Muscle of leg (tissue), 11 donors: ENCODE measurements around the gene DNAI2. TPM values are rescaled to one million over a fixed set of nuclear protein-coding genes. Genes with fewer than 3 reads are reported as not detected.
A peak's percentile ranks its signal among the peaks of the same experiment; 100 is the strongest.

ENCODE experiments used
- DNase-seq: peaks from one replicate; pipeline ENCODE4 v3.0.0; 2013
- H3K27ac ChIP-seq: one replicate; pipeline ENCODE4 v1.5.1; 2013; ENCODE audit warnings: mild to moderate bottlenecking, low read length, control low read depth
- H3K27me3 ChIP-seq: one replicate; pipeline ENCODE4 v1.6.1; 2013; ENCODE audit warnings: low read length; ENCODE audit not compliant: control insufficient read depth, insufficient read depth
- H3K36me3 ChIP-seq: one replicate; pipeline ENCODE4 v1.6.1; 2013; ENCODE audit warnings: low read length; ENCODE audit not compliant: control insufficient read depth, insufficient read depth
- H3K4me1 ChIP-seq: one replicate; pipeline ENCODE4 v1.6.1; 2013; ENCODE audit warnings: low read length; ENCODE audit not compliant: control insufficient read depth, insufficient read depth
- H3K4me3 ChIP-seq: one replicate; pipeline ENCODE4 v1.5.1; 2013; ENCODE audit warnings: low read length, control low read depth
- H3K9me3 ChIP-seq: replicated peaks from 2 replicates; pipeline ENCODE4 v1.6.1; 2013; ENCODE audit warnings: low read depth, low read length; ENCODE audit not compliant: control insufficient read depth
- WGBS: methylation state at CpG from one replicate; pipeline ENCODE4 v1.1.5; 2013; ENCODE audit warnings: missing lambda C conversion rate; ENCODE audit not compliant: insufficient coverage; 5-methylcytosine and 5-hydroxymethylcytosine counted together
- polyA plus RNA-seq, 8 donors: library from polyadenylated mRNA; unstranded; fragments of 120-200 nt; gene quantifications; one replicate each; pipeline versions ENCODE4 v1.2.1 to v1.2.3, GENCODE V29; 2013; ENCODE audit warnings: inconsistent platforms in 1 of 8, low replicate concordance in 1 of 8; ENCODE audit not compliant: insufficient read length in 8 of 8, insufficient read depth in 1 of 8
- total RNA-seq: library from RNA; stranded (reverse); fragments of 120-200 nt; gene quantifications from one replicate; pipeline ENCODE4 v1.2.4, GENCODE V29; 2013

DNAI2 gene
- total and polyA plus RNA-seq, 9 donors, result 0.09 to 0.38 (median 0.17) TPM; not detected in 3

DNA sequence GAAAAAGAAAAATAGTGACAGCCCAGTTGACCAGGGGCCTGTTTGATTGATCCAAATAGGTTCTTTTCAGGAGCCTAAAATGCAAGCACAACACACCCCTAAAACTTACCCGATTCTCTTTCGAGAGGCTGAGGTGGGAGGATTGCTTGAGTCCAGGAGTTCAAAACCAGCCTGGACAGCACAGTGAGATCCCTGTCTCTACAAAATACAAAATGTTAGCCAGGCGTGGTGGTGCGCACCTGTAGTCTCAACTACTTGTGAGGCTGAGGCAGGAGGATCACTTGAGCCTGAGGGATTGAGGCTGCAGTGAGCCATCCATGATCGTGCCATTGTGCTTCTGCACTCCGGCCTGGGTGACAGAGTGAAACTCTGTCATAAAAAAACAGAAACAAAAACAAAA lies 50.5 kb downstream of the DNAI2 start:
- H3K9me3 ChIP-seq, result no peaks in the 10 kb centered on the region
- H3K36me3 ChIP-seq, result no peaks in the 10 kb centered on the region
- no peak overlapping the region for H3K27ac ChIP-seq
- DNase-seq, result no peak
- no peak overlapping the region for H3K4me3 ChIP-seq
- H3K27me3 ChIP-seq, result peaks cover 23% of the 10 kb centered on the region
- whole genome bisulfite sequencing, result 92% methylated on average over 2 of the region's 6 CpGs
- peaks cover 21% of the 10 kb centered on the region for H3K4me1 ChIP-seq

DNA sequence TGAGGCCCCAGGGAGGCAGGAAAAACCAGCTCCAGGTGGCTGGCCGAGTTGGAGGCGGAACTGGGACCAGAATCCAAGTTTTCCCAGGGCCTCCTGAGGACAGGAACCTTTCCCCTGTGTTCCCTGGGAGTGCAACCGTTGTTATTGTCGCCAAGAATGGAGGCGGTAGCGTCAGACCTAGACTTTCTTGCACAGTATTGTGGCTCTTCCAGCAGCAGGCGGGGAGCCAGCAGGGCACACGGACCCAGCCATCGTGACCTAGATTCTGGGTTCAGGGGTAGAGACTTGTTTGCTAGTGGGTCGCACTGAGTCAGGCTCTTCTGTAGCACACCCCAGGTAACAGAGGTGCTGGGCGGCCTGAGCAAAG lies 51.3 kb downstream of the DNAI2 start:
- Histone ChIP-seq H3K9me3 (no peaks in the 10 kb centered on the region), H3K4me1 (peaks cover 21% of the 10 kb centered on the region), H3K4me3 (no peak overlapping the region), H3K27me3 (peaks cover 23% of the 10 kb centered on the region), H3K36me3 (no peaks in the 10 kb centered on the region), H3K27ac (no peak overlapping the region)
- peak; percentile 19 for DNase-seq
- WGBS, result 16% methylated on average over 11 of the region's 11 CpGs

DNA sequence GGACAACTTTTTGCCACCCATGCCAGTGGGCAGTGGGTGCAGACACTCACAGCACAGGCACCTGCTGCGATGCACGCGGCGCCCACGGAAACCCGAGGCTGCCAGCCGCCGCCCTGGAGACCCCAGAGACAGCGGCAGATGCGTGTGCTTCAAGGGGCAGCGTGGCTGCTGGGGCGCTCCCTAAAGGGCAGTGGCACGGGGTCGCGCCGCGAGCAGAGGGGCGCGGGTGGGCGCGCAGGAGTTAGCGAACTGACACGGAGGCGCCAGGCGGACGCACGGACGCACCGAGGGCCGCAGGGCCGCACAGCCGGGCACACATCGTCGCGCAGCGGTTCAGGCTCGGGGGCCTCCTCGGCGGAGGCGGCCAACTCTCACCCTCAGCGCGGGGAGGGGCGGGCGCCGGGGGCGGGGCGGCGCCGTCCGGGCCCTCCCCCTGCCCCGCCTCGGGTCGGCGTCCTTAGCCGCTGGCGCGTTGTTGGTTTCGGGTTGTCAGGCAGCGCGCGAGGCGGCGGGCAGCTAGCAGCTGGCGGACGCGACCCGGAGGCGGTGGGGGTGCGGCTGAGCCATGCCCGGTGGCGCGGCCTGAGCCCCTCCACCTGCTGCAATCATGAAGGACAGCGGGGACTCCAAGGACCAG lies 51.8 kb downstream of the DNAI2 start, which contains the start of gene KIF19:
TSS of gene KIF19 (plus strand) at position 484 of the 637 bp plus-strand sequence. CDS start at position 608, 124 bp downstream.
- peaks cover 22% of the 10 kb centered on the region for H3K27me3 ChIP-seq
- DNase-seq, result peak; percentile 63
- WGBS, result 2% methylated on average over 71 of the region's 73 CpGs
- H3K36me3 ChIP-seq, result no peaks in the 10 kb centered on the region
- H3K27ac ChIP-seq, result no peak within 1 kb of the TSS
- peak within 1 kb of the TSS; percentile 33 for H3K4me3 ChIP-seq
- no peaks in the 10 kb centered on the region for H3K9me3 ChIP-seq
- H3K4me1 ChIP-seq, result peaks cover 21% of the 10 kb centered on the region

DNA sequence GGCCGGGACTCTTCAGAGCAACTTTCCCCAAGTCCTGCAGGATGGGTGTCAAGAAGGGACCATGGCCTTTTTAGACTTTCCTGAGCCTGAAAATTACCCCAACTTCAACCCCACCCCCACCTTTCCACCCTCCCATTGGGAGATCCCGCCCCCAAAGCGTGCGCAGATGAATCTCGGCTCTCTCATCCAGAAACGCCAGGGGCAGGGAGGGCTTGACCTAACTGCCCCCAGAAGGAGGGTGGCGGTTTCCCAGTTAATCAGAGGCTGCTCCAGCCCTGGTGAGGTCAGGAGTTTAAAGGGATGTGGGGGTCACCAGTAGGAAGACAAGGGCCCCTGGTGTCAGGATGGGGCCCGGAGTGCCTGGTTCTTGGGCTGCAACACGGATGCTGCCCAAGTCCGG lies 52.5 kb downstream of the DNAI2 start:
- no peak for DNase-seq
- H3K27ac ChIP-seq, result no peak overlapping the region
- H3K27me3 ChIP-seq, result peaks cover 22% of the 10 kb centered on the region

DNA sequence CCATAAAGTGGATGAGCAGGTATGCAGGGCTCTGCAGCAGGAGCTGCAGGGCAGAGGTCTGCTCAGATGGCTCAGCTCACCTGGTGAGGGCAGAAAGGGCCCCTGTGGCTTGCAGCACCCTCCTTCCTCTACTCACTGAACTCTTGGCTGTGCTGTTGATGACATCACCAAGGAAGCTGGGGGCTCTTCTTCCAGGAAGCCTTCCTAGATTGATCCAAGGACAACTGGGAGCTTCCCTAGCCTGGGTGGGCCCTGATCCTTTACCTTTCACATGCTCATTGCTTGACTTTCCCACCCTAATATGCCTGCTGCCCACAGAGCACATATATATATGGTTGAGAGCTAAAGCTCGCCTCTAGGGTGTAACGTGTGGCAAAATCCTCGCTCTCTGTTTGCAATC lies 54.5 kb downstream of the DNAI2 start:
- Histone ChIP-seq H3K4me3 (no peak overlapping the region), H3K27ac (no peak overlapping the region)
- 92% methylated on average over 3 of the region's 3 CpGs for WGBS

More for the DNA sequence above, 52.5 kb downstream of the DNAI2 start:
- Histone ChIP-seq H3K4me3 (peak overlapping the region; percentile 33), H3K4me1 (peaks cover 21% of the 10 kb centered on the region), H3K36me3 (no peaks in the 10 kb centered on the region), H3K9me3 (no peaks in the 10 kb centered on the region)
- WGBS, result 34% methylated on average over 8 of the region's 10 CpGs

DNA sequence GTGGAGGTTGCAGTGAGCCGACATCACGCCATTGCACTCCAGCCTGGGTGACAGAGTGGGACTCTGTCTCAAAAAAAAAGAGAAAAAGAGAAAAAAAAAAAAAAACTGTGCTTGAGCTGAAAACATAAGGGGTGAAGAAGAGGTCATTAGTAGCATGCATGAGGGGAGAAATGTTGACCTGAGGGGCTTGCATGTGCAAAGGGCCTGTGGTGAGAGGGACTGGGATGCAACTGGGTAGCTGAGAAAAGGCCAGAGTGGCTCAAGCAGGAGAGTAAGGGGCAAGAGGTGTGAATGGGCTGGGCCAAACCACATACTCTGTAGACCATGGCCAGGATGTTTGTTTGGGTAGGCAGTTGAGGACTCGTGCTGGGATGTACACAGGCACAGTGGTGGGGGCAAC lies 55.3 kb downstream of the DNAI2 start:
- H3K4me3 ChIP-seq, result no peak overlapping the region
- DNase-seq, result no peak
- peaks cover 33% of the 10 kb centered on the region for H3K4me1 ChIP-seq
- peaks cover 15% of the 10 kb centered on the region for H3K27me3 ChIP-seq
- H3K9me3 ChIP-seq, result peaks cover 2% of the 10 kb centered on the region
- no peaks in the 10 kb centered on the region for H3K36me3 ChIP-seq
- 81% methylated on average over 3 of the region's 3 CpGs for WGBS
- H3K27ac ChIP-seq, result no peak overlapping the region

More for the DNA sequence above, 54.5 kb downstream of the DNAI2 start:
- no peaks in the 10 kb centered on the region for H3K9me3 ChIP-seq
- H3K4me1 ChIP-seq, result peaks cover 33% of the 10 kb centered on the region
- no peaks in the 10 kb centered on the region for H3K36me3 ChIP-seq
- no peak for DNase-seq
- peaks cover 15% of the 10 kb centered on the region for H3K27me3 ChIP-seq

DNA sequence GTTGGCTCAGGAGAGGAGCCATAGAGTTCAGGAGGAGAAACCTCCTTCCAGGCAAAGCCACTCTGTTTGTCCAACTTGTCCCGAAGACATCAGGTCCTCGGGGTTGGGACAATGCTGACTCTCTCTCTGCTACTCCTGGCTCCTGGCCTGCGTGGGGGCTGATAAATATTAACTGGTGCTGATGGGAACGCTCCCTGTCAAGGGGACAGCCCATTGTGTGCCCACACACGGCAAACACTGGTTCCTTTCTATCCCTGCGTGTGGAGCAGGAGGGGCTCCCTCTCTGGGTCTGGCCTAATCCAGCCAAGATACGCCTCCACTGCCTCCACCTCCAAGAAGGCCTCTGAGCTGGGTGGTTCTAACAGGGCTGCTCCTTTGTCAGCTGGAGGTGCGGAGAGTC lies 56.4 kb downstream of the DNAI2 start:
- Histone ChIP-seq H3K9me3 (peaks cover 4% of the 10 kb centered on the region), H3K36me3 (no peaks in the 10 kb centered on the region), H3K4me1 (peaks cover 28% of the 10 kb centered on the region), H3K4me3 (no peak overlapping the region), H3K27ac (no peak overlapping the region), H3K27me3 (peaks cover 13% of the 10 kb centered on the region)
- DNase-seq, result no peak
- WGBS, result 36% methylated on average over 3 of the region's 8 CpGs

DNA sequence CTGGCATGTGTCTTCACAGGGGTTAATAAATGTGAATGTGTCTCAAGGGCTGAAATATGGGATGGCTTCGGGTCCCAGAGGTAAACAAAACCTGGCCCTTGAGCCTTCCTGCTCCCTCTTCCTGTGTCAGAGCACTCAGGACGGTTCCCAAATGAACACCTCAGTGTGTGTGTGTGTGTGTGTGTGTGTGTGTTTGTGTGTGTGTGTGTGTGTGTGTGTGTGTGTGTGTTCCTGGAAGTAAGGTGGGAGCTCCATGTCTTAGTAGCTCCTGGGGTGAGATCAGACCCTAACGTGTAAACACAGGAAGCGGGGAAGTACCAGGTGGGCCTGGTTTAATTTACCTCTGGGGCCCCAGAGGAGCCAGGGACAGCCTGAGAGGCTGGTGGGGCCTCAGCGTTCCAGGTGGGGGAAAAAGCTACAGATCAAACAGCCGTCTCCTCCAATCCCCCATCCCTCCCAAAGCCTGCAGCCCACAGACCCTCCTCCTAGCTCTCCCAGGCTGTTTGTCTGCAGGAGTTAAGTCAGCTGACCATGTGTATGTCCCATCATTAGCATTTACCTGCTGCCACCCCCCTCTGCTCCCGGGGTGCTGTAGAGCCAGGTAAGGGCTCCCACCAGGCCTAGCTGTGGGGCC lies 58.1 kb downstream of the DNAI2 start:
- no peak overlapping the region for H3K27ac ChIP-seq
- peaks cover 14% of the 10 kb centered on the region for H3K4me1 ChIP-seq
- H3K9me3 ChIP-seq, result peaks cover 4% of the 10 kb centered on the region
- 80% methylated on average over 1 of the region's 7 CpGs for WGBS
- DNase-seq, result no peak
- no peak overlapping the region for H3K4me3 ChIP-seq
- H3K36me3 ChIP-seq, result no peaks in the 10 kb centered on the region
- peaks cover 2% of the 10 kb centered on the region for H3K27me3 ChIP-seq

DNA sequence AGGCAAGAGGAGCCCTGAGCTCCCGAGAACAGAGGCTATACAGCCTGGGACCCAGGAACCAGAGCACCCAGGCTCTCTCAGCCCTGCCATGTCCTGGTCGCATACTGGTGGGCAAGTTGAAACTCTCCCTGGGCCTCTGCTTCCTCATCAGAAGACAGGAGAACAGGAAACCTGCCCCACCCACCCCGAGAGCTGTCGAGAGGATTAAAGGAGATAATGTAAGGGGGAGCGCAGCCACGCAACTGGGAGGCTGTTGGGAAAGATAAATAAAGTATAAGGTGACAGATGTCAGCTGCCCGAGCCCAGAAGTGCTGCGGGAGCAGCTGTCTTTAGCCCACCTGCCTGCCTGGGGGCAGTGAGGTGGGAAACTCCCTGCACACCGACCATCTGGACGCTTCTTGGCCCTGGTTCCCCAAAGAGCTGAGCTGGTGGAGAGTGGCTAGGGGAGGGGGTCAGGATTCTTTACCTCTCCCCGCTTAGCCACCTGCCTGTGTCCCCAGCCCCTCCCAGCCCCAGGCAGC lies 58.8 kb downstream of the DNAI2 start:
- peaks cover 4% of the 10 kb centered on the region for H3K9me3 ChIP-seq
- peaks cover 18% of the 10 kb centered on the region for H3K4me1 ChIP-seq
- peak; percentile 51 for DNase-seq
- H3K27me3 ChIP-seq, result no peaks in the 10 kb centered on the region
- H3K27ac ChIP-seq, result no peak overlapping the region
- no peaks in the 10 kb centered on the region for H3K36me3 ChIP-seq
- H3K4me3 ChIP-seq, result no peak overlapping the region
- 19% methylated on average over 5 of the region's 11 CpGs for WGBS

DNA sequence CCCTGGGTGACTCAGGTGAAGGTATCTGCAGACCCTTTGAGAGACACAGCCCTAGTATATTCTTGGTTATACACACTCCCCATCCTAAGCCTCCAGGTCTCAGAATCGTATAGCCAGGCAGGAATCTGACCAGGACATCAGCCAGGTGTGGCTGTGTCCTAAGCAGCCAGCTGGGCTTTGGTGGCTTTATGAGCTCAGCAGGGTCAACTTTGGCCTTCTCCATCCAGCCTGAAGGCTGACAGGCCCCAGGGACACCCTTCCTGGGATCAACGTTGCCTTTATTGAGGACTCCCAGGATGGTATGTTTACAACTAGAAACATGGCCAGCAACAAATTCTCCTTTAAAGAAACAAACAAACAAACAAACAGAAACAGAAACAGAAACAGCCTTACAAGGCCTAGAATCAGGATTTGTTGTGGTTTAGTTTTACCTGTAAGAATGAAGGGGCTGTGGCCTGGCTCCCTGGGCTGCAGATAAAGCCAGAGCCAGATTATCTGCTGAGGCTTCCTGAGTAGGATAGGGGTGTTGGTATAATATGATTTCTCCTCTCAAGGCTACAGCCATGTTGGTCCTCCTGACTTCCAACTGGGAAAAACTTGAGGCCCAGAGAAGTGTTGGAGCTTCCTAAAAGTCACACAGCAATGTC lies 60.5 kb downstream of the DNAI2 start:
- no peak for DNase-seq

More for the DNA sequence above, 60.5 kb downstream of the DNAI2 start:
- Histone ChIP-seq H3K27ac (no peak overlapping the region), H3K9me3 (peaks cover 4% of the 10 kb centered on the region), H3K4me3 (no peak overlapping the region), H3K27me3 (peaks cover 2% of the 10 kb centered on the region), H3K4me1 (peaks cover 31% of the 10 kb centered on the region), H3K36me3 (no peaks in the 10 kb centered on the region)
- WGBS, result no CpG with 5 or more reads among the region's 2 CpGs
